GM21737 (cell line): Measurements from ENCODE around the gene PTGR2.
"Not testable (repeated sequence)": the region's sequence is repeated elsewhere in the genome, so short reads cannot be mapped to it uniquely, and the experiment has no call there.

Experiments
- ATAC-seq: cut with Tn5 transposase; IDR thresholded peaks from one replicate; pipeline ENCODE4 v1.9.1; 2021; ENCODE audit warnings: mild to moderate bottlenecking, moderate library complexity; ENCODE audit not compliant: unreplicated experiment

PTGR2 gene

GRCh38 chr14:73851567-73852382 is at the start of gene PTGR2:
Gene PTGR2, plus strand, starts transcription at chr14:73851831. Its CDS starts 7,032 bp downstream, at chr14:73858863.
- peak; percentile 87 for ATAC-seq

- ATAC-seq = no peak
Observed at GRCh38 chr14:73802431-73803188, 49.0 kb upstream of the PTGR2 start.

GRCh38 chr14:73804636-73805035 is 47.0 kb upstream of the PTGR2 start:
- ATAC-seq = no peak

GRCh38 chr14:73807457-73807856 is 44.2 kb upstream of the PTGR2 start:
- no peak for ATAC-seq

GRCh38 chr14:73809391-73809790 is 42.2 kb upstream of the PTGR2 start:
- no peak for ATAC-seq

- no peak for ATAC-seq
Observed at GRCh38 chr14:73810478-73811163, 41.0 kb upstream of the PTGR2 start.

- ATAC-seq = no peak
Observed at GRCh38 chr14:73811164-73811503, 40.5 kb upstream of the PTGR2 start.

GRCh38 chr14:73814153-73814552 is 37.5 kb upstream of the PTGR2 start:
- no peak for ATAC-seq

- ATAC-seq = no peak
Observed at GRCh38 chr14:73815849-73816248, 35.8 kb upstream of the PTGR2 start.

- no peak for ATAC-seq
Observed at GRCh38 chr14:73816393-73816816, 35.2 kb upstream of the PTGR2 start.

- ATAC-seq = no peak
Observed at GRCh38 chr14:73817020-73817655, 34.5 kb upstream of the PTGR2 start.

GRCh38 chr14:73818821-73819220 is 32.8 kb upstream of the PTGR2 start:
- ATAC-seq = no peak

GRCh38 chr14:73820631-73821030 is 31.0 kb upstream of the PTGR2 start:
- no peak for ATAC-seq

GRCh38 chr14:73823339-73823885 is 28.2 kb upstream of the PTGR2 start:
- no peak for ATAC-seq

- ATAC-seq = no peak
Observed at GRCh38 chr14:73824127-73824526, 27.5 kb upstream of the PTGR2 start.

- ATAC-seq = no peak
Observed at GRCh38 chr14:73824536-73824935, 27.1 kb upstream of the PTGR2 start.

GRCh38 chr14:73825551-73826188 is 26.0 kb upstream of the PTGR2 start:
- ATAC-seq = no peak

GRCh38 chr14:73827190-73827589 is 24.4 kb upstream of the PTGR2 start:
- ATAC-seq = not testable (repeated sequence)

- no peak for ATAC-seq
Observed at GRCh38 chr14:73829071-73829470, 22.6 kb upstream of the PTGR2 start.
